HG03354 (cell line): ENCODE measurements around the gene NIN.
A peak's percentile ranks its signal among the peaks of the same experiment; 100 is the strongest.

ENCODE experiments used
- ATAC-seq: cut with Tn5 transposase; IDR thresholded peaks from one replicate; pipeline ENCODE4 v1.9.1; 2021; ENCODE audit warnings: mild to moderate bottlenecking; ENCODE audit not compliant: unreplicated experiment, poor library complexity, severe bottlenecking

Gene NIN

DNA sequence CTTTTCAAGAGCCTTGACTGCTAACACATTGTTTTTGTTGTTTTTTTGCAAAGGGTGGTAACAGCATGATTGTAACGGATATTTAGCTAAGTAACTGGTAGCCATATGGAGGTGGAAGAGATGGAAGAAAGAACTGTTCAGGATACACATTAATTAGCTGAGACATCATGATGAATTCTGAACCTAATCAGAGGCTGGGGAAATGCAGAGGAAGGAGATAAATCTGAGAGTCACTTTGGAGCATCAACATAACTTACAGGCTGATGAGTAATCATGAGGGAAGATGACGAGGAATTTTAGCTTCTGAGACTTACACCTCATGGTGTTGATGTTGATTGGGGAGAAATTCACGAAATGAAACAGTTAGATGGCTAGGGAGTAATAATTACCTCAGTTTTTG, 62.3 kb downstream of the NIN start:
- no peak for ATAC-seq

DNA sequence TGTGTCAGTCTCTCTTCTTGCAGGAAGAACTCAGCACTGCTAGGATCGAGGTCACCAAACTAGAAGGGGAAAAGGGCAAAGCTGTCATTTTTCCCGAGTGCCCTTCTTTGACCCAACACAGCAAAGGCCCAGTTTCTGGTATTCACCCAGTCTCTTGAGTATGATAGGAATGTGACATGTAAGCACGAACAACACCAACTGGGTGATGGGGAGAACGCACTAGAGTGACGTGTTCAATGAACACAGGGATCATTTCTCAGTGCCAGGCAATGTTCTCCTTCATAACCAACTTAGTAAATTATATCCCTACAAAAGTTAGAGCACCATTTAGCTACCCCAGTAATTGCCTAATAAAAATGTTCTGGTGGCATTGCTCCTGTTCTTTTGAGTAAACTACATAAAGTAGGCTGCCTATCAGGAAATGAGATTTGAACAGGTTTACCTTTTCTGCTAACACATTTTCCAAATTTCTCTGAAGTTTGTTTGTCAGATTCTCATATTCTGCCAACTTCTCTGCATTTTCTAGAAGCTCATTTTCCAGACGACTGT, 64.5 kb downstream of the NIN start:
- ATAC-seq = no peak

DNA sequence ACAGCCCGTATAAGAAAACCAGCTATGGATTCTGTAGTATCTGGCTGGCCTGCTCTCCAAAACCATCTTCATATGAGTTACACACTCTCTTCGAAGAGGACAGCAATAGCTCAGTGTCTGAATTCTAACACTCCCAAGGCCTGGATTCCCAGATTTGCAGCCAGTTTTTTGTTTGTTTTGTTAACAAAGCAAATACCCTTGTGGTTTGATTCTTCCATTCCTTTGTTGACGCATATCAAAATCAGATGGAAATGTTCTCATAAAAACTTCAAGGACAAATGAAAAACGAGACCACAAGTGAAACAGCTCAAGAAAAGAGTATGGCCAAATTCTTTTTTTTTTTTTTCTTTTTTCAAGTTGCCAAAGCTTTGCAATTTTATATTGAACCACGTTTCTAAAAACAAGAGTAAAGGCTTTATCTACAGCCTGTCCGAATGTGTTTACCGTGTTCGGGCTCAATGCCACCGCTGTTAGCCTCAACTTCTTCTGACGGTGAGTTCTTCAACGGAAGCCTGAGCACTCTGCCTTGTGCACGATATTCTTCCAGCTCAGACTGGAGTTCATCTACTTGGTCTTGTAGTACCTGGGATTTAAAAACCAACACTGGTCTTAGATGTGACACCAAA, 67.5 kb downstream of the NIN start:
- ATAC-seq = no peak

DNA sequence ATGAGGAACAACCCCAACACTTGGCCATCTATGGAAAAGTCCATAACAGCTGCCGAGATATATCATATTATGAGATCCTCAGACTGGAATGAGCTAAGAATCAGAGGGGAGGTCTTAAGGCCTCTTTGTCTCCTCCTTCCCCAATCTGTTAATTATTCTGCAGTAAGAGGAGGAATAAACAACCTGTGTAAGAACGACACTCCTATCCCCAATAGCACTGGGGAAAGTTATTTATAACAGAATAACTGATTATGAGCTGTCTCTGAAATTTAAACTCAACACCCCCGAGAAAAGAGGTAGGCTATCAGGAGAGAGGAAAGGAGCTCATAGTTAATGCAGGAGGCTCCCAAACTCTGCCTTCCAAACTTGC, 68.0 kb downstream of the NIN start:
- peak; percentile 16 for ATAC-seq

DNA sequence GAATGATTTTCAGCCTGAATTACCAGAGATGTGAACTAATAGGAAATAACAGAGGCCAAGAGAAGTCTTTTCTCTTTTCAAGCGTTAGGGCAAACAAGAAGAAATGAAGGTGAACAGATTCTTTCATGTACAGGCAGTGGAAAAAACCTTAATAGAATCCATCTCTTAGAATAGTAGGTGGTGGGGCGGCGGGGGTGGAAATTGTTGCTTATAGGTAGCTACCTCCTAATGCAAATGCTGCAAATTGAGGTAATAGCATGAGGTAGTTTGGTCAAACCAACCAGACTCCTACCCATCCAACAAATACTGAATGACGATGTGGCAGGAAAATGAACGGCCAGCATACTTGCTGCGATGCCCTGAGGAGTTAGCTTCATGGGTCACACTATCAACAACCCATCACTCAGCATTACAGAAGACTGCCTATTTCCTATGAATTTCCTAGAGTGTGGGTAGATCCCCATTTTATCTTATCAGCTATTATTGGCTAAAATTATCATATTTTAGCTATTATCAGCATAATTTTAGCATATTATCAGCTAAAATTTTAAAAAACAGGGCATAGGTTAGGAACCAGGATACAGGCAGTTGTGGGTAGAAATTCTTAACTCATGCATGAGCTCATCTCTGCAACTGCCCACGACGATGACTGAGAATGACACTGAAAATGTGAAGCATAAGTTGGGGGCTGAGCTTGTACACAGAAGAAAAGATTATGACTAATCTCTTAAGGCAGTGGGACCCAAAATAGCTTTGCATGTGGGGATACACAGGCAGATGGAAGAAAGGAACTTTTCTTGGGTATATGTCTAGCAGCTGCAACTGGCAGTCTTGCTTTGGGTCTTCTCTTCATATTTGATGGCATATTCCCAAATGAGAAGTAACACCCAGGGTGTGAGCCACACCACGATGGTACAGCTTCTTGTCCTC, 68.7 kb downstream of the NIN start:
- ATAC-seq = peak; percentile 79

DNA sequence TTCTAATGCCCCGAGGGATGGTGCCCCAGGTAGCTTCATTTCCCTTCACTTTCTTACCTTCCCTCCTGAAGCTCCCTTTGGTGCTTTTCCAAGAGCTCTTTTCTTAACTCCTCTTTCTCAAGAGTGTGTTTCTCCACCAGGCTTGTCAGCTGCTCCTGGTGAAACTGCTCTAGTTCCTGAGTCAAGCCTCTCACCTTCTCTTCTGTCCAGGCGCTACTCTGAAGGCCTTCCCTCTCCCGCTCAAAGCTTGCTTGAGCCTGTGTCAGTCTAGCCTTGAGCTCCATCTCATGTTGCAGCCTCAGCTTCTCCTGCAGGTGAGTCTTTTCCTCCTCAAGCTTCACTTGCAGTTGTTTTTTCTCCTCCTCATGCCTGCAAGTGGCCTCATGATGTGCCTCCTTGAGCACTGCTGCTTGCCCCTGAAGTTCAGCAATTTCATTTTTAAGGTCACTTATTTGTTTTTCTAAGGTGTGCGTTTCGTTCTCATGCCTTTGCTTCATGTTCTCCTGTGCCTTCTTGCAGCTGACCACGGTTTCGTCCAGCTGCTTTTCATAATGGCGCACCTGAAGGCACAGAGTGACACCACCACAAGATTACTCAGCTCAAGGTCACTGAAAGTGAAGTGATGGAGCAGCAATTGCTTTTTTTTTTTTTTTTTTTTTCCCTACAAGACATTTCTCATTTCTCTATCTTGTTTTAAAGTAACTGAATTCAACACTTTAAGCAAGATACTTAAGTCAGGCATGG, 71.0 kb downstream of the NIN start:
- no peak for ATAC-seq

DNA sequence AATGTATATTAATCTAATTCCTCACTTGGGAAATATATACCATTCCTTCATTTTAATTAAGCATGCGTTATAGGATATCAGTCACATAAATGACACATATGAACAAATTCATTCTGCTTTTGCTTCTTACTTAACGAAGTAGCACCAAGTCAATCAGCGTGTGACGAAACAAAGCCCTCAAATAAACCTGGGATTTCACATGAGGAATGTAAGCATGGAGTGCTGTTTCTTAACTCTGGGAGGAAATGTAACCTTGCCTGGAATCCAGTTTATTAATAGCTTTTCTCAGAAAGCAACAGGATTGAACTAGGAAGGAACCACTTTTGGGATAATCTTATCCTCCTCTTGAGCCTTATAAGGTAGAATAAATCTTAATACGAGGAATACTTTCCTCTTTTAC, 72.0 kb downstream of the NIN start:
- ATAC-seq = no peak

DNA sequence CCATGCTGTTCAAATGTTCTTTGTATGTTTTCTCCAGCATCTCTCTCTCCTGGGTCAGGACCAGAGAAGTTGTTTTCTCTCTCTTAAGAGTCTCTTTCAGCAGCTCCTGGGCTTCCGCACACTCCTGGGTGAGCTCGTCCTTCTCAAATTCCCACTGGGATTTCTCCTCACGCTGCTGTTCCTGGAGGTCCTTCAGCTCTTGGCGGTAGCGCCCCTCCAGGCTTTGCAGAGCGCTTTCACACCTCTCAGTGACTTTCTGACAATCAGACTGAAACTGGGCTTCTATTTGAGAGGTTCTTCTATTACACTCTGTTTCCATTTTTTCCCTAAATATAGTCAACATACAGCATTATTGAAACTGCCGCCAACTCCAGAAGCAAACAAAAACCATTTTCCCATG, 72.7 kb downstream of the NIN start:
- no peak for ATAC-seq

DNA sequence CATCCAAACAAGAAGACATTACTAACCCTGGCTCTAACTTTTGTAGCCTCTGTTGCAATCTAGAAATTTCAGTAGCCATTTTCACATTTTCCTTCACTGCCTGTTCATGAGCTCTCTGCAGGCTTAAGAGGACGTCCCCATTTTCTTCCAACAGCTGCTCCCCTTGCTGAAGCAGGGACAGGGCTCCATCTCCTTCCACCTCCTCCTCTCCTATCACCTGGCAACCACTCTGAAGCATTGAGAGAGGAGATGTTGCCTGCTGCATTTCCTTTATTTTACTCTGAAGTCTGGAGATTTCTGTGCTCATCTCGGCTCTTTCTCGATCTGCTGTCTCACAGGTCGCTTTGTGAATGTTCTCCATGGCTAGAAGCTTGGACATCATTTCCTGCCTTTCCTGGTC, 73.3 kb downstream of the NIN start:
- no peak for ATAC-seq

DNA sequence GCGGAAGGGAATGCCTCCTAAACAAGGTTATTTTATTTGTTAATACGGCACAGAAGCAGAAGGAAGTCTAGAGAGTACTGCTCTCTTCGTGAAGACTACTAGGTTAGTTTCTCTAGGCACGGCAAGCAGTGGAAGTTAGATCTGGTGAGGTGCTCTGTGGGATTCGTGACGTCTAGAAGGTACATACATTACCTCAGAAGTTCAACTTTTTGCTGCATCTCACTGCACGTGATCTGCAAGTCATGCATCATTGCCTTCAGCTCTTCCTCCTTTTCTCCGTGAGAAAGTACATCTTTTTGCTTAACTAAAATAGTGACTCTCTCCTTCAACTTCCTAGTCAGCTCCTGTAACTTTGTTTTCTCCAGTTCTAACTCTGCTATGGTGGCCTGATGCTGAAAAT, 74.7 kb downstream of the NIN start:
- no peak for ATAC-seq

DNA sequence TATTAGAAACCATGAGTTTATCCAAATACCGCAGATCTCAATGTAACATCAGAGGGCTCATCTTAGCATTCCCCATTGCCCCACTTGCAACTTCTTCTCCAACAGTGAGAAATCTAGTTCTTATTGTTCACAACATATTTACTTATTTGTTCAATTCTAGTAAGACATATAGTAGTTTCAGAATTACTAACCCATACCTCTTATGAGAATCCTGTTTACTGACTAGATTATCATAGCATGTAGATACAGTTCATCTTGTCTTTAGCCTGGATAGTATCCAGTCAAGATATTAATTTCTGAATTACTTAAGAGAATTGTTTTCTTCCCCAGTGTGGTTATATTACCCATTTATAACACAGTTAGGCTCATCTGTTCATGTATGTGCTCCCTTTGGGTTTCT, 80.6 kb downstream of the NIN start:
- ATAC-seq = no peak

DNA sequence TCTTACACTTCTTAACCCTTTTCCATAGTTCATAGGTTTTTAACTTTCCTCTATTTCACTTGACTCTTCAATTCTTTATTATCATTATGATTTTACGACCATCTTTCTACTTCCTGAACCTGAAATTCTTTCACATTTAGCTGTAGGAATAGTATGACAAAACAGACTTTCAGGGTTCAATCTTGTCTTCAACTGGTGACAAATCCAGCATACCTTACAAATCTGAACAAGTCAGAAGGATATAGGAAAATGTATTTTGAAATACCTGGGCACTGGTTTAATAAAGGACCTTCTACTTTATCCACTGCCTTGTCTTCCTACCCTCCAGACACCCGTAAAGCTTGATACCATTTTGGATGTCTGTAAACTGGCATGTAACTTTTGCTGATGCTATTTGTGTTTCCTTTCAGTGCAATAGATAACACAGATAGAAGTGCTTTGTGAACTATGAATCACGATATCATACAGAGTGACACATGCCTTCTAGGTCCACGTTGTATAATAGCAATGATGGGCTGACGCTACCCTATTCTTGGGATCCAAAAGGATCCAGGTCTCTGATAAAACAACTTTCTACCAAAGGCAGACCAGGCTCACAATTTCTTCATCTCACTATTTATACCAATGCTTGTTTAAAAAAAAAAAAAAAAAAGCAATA, 85.4 kb downstream of the NIN start:
- ATAC-seq = no peak

DNA sequence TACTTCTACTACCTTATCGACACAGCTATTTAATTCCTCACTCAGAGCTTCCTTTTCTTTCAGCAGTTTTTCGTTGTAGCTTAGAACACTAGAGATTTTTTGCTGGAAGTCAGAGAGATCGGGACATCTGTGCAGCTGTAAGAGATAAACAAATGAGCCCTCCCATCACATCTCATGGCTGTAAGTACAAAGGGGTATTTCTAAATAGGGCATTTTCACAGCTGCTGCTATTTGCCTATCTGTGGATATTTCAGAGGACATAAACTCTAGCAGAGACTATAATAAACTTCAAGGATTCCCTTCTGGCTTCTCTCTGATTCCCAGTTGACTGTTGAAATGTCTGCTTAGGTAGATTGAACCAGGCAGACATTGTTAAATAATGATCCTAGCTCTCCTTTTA, 86.7 kb downstream of the NIN start:
- ATAC-seq = no peak

DNA sequence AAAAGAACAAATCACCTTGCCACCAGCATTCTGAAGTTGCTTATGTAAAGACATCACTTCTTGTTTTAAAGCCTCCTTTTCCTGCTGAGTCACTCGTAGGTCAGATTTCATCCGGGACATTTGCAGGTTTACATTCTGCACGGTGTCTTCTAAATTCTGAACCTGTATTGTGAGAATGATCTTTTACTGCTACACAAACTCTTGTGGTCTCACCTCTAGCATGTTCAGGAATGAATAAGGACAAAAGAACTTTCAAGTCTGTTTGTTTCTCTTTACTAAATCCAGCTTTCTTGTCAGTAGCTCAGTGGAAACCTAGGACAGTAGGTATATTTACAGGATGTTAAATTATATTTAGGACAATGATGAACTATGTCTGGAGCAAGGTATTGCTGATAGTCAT, 89.4 kb downstream of the NIN start:
- no peak for ATAC-seq

DNA sequence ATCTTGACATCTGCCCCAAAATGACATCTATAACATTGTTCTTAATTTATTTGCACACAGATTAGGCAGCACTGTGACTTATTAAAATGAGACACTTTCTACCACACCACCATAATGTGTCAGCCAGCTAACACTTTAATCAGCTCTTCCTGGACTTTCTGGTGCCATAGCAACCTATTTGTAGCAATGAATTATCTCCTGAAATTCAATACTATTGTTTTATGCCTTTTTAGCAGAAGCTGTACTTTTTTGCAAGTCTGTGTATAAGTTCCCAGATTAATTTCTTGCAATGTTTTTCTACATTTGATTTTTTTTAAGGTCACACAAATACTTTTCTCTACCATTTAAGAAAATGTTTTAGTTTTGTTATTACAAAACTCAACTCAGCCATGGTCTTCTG, 90.1 kb downstream of the NIN start:
- no peak for ATAC-seq

DNA sequence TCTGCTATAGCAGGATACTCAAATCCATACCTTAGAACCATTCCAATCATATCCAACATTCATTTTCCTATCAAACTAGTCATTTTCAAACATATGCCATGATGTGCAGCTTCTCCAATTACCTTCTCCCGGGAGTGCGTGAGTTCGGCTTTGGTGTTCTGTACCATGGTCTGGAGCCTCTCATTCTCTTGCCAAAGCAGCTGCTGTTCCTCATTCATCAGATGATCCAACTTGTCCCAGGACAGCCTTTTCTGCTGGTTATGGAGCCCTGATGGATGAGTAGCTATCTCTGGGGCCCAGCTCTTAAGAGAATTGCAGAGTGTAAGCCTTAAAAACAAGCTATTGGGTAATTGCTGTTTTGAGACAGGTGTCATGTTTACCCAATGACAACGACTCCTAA, 91.8 kb downstream of the NIN start:
- ATAC-seq = no peak

DNA sequence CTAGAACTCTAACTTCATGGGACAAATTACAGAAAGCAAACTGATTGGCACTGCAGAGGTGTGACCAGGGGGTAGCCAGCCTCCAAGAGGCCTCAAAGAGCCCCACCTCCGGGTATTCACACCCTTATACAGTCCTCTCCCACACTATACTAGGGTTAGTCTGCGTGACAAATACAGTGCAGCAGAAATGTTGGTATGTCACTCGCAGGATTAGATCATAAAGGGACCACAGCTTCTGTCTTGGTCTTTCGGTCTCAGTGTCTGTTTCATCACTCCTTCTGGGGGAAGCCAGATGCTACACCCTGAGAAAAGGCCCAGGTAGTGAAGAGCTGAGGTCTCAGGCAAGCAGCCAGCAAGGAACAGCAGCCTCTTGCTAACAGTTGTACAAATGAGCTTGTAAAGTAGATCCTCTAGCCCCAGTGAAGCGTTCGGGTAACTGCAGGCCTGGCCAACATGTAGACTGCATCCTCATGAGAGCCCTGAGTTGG, 94.0 kb downstream of the NIN start:
- peak; percentile 74 for ATAC-seq

DNA sequence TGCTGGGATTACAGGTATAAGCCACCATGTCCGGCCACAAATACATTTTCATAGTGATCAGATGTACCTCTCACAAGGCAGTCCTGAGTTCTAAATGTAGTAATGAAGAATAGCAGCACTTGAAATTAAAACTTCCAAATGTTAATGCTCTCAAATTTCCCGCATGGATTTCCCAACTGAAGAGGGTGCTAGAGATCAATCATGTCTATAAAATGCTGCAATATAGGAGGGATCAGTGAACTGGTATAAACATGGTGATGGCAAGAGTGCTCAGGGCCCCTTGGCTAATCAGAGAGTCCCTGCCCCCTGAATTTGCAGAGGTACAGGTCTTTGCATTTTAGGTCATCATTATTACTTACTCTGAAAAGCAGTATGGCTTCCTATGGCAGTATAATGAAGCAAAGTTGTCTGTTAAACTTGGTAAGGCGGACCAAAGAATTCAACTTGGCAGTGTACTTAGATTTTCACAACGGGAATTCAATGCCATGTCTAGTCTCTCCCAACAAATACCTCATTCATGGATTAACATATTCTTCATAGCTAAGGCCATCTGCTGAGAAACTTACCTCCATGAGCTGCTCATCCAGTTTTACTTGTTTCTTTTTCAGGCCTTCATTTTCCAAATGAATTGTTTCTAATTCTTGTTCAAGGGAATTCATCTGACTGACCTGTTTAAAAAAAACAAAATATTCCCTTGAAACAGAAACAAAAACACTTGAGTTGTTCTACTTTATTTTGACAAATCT, 95.8 kb downstream of the NIN start:
- no peak for ATAC-seq

DNA sequence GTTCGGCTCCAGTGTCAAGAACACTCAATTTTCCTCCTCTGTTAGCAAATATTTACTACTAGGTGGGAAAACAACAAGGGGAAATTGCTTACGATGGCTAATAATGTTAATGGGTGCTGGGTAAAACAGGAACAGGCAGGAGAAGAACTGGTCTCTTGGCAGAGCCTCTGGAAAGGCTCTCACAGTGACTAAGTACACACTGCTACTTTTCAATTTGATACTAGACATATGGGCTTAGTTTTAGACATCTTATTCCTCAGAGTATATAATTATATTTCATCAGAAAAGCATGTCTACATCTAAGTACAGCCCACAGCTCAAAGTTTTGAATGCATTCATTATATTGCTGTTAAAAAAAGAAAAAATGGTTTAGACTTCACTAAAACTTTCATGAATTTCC, 97.5 kb downstream of the NIN start:
- no peak for ATAC-seq
